Measurements from ENCODE around the gene DSCAM. TPM values are rescaled to one million over a fixed set of nuclear protein-coding genes. Genes with fewer than 3 reads are reported as not detected.

DSCAM gene
- polyA plus RNA-seq, 1 donor = 1.2 TPM

- DNase-seq (ENCODE audit: low read depth) = no peak
Measured at GRCh38 chr21:40837456-40837855, 9.5 kb downstream of the DSCAM start.

- DNase-seq (ENCODE audit: low read depth) = no peak
Measured at GRCh38 chr21:40835184-40835694, 11.7 kb downstream of the DSCAM start.

GRCh38 chr21:40833184-40833583 is 13.8 kb downstream of the DSCAM start:
- no peak for DNase-seq (ENCODE audit: low read depth)

GRCh38 chr21:40832316-40832715 is 14.6 kb downstream of the DSCAM start:
- DNase-seq (ENCODE audit: low read depth) = no peak

DNA sequence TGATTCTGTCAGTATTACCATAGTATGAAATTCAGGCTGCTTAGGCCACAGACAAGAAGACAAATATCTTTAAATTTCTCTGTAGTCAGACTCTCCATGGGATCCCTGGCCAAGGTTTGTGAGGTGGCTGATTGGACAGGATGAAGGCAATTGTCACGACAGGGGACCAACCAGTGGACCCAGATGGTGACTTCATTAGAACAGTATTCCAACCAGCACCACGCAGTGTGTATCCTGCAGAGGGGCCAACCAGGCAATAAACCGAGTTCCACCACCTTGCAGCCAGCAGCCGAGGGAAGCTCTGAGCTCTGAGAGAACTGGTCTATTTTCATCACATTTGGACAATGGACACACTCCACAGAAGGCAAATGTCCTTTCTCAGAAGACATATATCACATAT is 16.1 kb downstream of the DSCAM start:
- no peak for DNase-seq (ENCODE audit: low read depth)

DNA sequence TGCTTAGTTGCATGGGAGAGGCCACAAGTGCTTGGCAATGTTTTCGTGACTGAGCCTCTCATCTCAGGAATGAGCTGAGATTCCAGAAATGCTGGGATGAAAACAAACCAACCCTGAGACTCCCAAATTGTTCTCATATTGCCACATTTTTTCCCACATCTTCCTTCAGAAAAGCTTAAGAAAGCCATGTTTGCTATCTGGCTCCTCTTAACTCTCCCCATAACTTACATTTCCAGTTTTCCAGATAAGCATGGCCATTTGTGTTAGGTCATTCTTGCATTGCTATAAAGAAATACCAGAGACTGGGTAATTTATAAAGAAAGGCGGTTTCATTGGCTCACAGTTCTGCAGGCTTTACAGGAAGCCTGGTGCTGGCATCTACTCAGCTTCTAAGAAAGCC is 17.2 kb downstream of the DSCAM start:
- DNase-seq (ENCODE audit: low read depth) = no peak

DNA sequence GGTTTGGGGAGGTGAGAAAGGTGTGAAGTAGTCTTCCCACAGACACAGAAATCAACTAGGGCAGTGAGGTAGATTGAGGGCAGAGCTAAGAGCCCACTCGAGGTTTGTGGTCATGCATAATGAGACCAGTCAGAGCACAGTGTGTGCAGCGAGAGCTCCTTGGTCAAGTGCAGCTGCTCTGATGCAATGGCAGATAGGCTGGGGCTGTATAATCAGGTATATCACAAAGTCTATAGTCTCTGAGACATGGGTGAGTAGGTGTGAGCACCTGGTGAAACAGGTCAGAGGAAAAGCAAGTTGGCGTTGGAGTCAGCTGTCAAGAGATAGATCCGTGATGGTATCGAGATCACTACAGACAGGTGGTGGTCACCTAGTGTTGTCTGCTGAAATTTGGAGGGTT is 17.6 kb downstream of the DSCAM start:
- no peak for DNase-seq (ENCODE audit: low read depth)

GRCh38 chr21:40827509-40827908 is 19.4 kb downstream of the DSCAM start:
- no peak for DNase-seq (ENCODE audit: low read depth)

- DNase-seq (ENCODE audit: low read depth) = no peak
Measured at GRCh38 chr21:40819071-40819900, 27.7 kb downstream of the DSCAM start.

GRCh38 chr21:40813918-40814317 is 33.0 kb downstream of the DSCAM start:
- no peak for DNase-seq (ENCODE audit: low read depth)

DNA sequence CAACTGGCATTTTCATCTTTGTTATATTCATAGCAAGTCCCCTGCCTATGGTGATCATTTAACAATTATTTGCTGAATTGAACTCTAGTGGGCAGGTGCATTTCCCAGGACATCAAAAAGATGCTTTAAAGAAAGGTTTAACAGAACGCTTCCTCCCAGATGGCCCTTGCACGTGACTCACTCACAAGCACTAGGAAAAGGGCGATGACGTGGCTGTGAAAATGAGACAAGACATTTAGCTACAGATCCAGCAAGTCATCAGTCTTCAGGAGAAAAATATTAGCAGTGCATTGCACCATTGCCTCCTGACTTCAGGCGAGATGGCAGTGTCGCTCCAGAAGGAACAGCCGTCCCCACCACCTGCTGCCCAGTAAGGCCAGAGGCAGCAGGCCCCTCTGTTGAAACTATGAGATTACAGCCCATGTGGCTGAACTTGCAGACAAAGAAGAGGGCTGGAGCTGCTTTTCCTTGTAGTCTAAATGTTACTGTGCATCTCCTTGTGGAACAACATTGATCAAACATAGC is 37.2 kb downstream of the DSCAM start:
- DNase-seq (ENCODE audit: low read depth) = no peak

DNA sequence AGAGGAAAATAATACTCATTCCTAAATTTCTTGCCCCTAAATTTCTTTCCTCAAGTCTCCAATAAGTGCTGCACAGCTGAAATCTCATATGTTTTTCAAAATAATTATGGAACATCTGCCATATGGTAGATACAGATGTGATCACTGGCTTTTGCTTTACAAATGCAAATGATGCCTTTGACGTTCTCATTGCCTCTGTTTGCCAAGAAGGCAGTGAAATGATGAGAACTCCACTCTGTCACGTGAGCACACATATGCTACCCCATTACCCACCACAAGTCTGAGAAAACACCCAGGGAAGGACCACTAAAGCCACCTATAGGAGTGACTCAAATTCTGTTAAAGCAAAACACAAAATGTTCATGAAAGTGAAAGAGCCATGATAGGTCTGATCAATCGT is 43.9 kb downstream of the DSCAM start:
- no peak for DNase-seq (ENCODE audit: low read depth)

GRCh38 chr21:40800126-40800525 is 46.8 kb downstream of the DSCAM start:
- no peak for DNase-seq (ENCODE audit: low read depth)

- no peak for DNase-seq (ENCODE audit: low read depth)
Measured at GRCh38 chr21:40797891-40798290, 49.1 kb downstream of the DSCAM start.

DNA sequence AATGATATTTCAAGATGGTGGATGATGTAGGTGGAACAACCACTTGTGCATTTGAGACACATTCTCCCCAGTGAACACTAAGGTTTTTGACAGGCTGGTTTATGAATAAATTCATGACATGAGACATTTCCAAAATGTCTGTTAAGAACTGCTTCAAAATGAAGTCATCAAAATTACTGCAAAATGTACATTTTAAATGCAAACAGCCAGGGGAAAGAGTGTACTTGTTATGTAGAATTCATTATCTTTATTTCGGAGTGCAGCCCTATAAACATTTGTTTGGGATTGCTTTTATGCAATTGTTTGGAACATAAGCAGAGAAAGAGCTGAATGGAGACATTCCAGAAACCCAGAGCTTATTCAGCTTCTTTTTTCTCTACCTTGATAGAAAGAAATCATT is 49.5 kb downstream of the DSCAM start:
- no peak for DNase-seq (ENCODE audit: low read depth)

DNA sequence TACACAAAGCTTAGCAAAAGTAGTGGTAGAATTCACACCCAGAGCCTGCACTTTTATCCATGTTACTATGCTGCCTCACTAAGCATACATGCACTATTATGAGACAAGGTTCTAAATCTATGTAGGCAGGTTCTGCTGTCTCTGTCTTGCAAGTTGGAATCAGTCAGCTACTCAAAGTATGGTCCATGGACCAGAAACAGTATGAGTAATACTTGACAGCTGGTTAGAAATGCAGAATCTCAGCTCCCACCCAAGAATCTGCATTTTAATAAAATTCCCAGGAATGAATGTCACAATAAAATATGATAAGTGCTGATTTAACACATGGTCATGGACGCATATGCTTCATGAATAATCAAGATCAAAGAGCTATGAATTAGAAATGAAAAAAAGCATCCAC is 50.5 kb downstream of the DSCAM start:
- no peak for DNase-seq (ENCODE audit: low read depth)

- no peak for DNase-seq (ENCODE audit: low read depth)
Measured at GRCh38 chr21:40795313-40795712, 51.6 kb downstream of the DSCAM start.

DNA sequence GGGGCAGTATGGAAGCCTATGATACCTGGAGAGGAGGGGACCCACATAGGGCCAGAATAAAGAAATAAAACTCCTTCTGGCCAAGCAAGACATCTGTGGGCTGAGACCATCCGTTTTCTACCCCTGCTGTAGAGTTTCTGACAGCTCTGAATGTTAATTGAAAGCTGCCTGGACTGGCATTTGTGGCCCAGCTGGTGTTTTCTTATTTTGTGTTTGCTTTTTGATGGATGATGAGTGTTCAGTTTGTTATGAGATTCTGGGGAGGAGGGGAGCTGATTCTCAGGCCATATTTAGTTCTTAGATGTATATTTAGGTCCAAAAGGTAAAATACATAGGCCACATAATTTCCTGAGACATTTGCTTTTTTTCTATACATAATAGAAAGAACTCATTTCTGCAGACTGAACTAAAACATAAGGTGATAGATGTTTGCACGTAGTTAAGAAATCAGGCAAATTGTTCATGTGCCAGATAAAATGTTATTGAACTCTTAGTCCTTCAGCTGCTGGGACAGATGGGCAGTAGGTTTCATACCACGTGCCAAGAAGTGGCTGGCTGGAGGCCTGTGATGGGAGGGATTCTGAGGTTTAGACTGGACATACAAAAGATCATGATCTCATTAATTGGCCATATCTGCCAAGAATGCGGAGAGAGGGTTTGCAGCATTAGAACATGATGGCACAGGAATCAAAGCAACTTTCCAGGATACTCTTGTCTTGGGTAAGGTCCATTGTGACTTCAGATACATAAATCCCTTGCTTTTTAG is 54.1 kb downstream of the DSCAM start:
- peak; percentile 11 for DNase-seq (ENCODE audit: low read depth)

DNA sequence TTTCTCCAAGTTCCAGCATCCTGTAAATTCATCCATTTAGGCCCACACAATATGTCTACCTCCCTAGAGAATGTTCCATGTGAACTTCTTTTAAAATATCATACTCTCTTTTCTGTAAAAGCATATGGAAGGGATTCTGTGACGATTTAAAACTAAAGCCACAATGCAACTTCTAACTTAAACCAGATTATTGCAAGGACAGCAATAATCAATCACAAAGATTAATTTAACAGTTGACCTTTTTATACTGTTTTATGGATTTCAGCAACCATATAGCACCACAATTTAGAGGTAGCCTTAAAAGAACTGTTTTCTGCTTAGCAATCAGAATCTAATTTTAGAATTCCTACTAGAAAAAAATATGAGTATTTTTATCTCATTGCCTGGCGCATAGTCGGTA is 58.3 kb downstream of the DSCAM start:
- DNase-seq (ENCODE audit: low read depth) = no peak

- DNase-seq (ENCODE audit: low read depth) = no peak
Measured at GRCh38 chr21:40783404-40783803, 63.6 kb downstream of the DSCAM start.

DNA sequence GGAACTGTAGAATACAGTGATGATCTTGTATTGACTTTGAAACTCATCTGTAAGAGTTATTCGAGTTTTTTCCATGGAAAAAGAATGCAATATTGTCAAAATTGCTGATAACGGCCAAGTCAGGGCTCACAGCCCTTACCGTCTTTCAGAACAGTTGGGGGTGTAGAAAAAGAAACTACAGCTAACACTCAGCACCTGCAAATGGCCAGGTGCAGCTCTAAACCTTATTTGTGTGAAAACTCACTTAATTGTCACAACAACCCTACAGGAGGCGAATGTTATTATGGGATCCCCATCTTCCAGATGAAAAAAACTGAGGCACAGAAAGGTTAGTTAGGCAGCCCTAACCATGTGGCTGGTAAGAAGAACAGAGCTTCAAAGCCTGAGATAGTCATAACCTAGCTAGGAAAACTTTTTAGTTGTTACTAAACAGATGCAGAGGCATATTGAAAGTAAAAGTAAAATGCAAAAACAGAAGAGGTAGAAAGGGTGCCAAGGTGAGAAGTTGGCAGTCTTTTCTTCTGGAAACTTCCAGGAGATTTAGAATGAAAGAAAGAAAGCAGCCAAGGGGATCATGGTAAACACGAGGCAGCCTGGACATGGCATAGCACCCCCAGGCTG is 76.4 kb downstream of the DSCAM start:
- DNase-seq (ENCODE audit: low read depth) = no peak

DNA sequence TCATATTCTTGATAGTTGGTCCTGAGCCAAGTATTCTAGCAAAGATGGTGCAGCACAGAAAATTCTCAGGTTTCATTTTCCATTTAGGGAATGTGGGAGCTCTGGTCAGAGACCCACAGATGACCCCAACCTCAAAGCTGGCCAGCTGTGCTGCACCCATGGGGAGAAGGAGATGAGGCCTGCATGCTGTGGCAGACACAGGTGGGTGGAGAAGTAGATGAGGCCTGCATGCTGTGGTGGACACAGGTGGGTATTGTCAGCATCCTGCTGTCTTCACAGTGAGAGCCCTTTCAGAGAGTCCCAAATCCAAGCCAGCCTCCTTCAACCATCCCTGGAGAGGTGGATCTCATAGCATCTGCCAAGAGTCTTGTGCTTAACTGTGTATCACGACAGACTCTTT is 77.7 kb downstream of the DSCAM start:
- no peak for DNase-seq (ENCODE audit: low read depth)

Data from forelimb muscle (tissue), 1 donor.